RWPE1 (cell line): ENCODE measurements around the gene KAZN.

Experiments used
- CTCF ChIA-PET: fragments of 350-600 bp; sonication (Branson Sonifier 250); formaldehyde crosslinking; extraction: SDS; loops from one replicate; lab custom pipeline; 2021; lab: Yijun Ruan, JAX
- POLR2A ChIA-PET: fragments of 400-600 bp; formaldehyde crosslinking; extraction: SDS; loops from one replicate; lab custom pipeline; 2020; ENCODE audit warnings: antibody characterized with exemption; ENCODE audit not compliant: low non-redundant PET; lab: Yijun Ruan, JAX
- DNase-seq: peaks from one replicate; pipeline ENCODE4 v3.0.0; 2012; ENCODE audit warnings: low spot score
- H3K27ac ChIP-seq: fragments of 450-650 bp; 2 replicates; pipeline ENCODE4 v1.5.1; 2017
- TF ChIP-seq, protein P1 (sequence below): fragments of 450-650 bp; conservative IDR thresholded peaks from 2 replicates; pipeline ENCODE4 v1.5.1; 2017; ENCODE audit warnings: low read depth, mild to moderate bottlenecking

Gene KAZN

DNA sequence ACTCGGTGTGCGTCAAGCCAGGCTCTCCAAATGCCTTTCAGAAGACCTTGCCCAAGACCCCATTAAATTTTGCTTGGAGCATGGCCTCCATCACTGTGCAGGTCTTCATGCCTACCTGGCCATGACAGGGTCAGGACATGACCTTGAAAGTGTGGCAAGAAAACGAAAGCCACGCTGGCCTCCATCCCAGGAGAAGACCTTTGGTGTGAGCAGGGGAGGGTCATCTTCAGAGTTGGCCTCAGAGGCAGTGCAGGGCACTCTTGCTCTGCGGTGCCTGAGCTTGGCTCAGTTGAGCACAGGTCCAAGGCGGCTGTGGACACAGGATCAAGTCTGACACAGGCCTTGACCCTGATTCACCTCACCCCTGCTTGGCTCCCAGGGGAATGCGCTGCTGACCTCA is 373.6 kb downstream of the KAZN start:
- H3K27ac ChIP-seq, result no peak overlapping the region
- POLR2A ChIA-PET, result no interaction called here
- CTCF ChIA-PET, result interaction anchor here (0.6 kb wide), 1 partner anchor 129 kb away, joined by 3 read pairs; no protein-coding TSS in a partner anchor
- TF ChIP-seq, protein P1, sequence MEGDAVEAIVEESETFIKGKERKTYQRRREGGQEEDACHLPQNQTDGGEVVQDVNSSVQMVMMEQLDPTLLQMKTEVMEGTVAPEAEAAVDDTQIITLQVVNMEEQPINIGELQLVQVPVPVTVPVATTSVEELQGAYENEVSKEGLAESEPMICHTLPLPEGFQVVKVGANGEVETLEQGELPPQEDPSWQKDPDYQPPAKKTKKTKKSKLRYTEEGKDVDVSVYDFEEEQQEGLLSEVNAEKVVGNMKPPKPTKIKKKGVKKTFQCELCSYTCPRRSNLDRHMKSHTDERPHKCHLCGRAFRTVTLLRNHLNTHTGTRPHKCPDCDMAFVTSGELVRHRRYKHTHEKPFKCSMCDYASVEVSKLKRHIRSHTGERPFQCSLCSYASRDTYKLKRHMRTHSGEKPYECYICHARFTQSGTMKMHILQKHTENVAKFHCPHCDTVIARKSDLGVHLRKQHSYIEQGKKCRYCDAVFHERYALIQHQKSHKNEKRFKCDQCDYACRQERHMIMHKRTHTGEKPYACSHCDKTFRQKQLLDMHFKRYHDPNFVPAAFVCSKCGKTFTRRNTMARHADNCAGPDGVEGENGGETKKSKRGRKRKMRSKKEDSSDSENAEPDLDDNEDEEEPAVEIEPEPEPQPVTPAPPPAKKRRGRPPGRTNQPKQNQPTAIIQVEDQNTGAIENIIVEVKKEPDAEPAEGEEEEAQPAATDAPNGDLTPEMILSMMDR, result no peak
- DNase-seq, result no peak

DNA sequence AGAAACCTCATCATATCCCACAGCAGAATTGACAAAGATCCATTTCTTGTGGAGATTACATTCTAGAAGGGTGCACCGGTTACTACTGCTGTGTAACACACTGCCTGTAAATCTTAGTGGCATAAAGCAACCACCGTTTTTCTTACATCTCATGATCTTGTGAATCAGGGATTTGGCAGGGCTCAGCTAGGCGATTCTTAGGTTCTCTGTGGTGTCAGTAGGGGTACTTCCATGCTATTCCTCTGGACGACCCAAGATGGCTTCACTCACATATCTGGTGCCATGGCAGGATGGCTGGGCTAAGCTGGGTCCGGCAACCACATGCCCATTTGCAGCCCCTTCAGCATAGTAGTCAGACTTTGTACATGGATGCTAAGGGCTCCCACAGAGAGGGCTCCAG is 375.3 kb downstream of the KAZN start:
- H3K27ac ChIP-seq, result no peak overlapping the region
- TF ChIP-seq, protein P1, result no peak
- CTCF ChIA-PET, result interaction anchor here (0.7 kb wide), 1 partner anchor 1014 kb away, joined by 3 read pairs; no protein-coding TSS in a partner anchor

DNA sequence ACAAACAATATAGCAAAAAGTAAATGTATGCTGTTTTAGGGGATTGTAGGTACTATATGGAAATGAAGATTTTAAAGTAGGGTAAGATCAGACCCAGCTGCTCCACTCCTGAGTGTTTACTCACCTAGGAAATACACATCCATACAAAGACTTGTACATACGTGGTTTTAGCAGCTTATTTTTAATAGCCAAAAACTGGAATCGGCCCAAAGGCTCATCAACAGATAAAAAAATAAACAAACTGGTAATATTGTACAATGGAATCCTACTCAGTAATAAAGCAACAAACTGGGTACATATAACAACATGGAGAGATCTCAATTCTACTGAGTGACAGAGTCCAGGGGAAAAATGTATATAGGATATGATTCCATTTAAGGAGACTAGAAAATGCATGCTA is 375.9 kb downstream of the KAZN start:
- ChIA-PET POLR2A (no interaction called here), CTCF (interaction anchor here (0.7 kb wide), 1 partner anchor 1014 kb away, joined by 3 read pairs; no protein-coding TSS in a partner anchor)
- TF ChIP-seq, protein P1, result no peak
- H3K27ac ChIP-seq, result no peak overlapping the region
- DNase-seq, result no peak

More for the DNA sequence above, 375.3 kb downstream of the KAZN start:
- no peak for DNase-seq
- POLR2A ChIA-PET, result no interaction called here

DNA sequence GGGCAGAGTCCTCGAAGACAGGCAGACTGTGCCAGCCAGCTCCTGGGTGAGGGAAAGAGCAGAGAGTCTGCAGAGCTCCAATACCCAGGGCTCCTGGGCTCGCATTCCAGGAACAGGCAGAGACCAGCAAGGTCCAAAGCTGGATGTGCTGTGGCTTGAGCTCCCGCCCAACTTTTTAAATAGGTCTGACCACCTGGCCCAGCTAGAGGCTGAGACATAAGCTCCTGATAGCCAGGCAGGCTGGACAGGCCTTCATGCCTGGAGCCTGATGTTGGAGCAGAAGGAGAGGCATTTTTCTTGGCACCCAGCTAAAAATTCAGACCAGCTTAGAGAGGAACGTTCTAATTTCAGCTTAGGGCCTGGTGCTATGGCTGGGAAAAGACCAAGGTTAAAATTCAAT is 376.6 kb downstream of the KAZN start:
- CTCF ChIA-PET, result no interaction called here
- peak overlapping the region; percentile 27; the same call in 1 of the 2 replicates for H3K27ac ChIP-seq
- POLR2A ChIA-PET, result no interaction called here
- no peak for DNase-seq
- TF ChIP-seq, protein P1, result no peak

DNA sequence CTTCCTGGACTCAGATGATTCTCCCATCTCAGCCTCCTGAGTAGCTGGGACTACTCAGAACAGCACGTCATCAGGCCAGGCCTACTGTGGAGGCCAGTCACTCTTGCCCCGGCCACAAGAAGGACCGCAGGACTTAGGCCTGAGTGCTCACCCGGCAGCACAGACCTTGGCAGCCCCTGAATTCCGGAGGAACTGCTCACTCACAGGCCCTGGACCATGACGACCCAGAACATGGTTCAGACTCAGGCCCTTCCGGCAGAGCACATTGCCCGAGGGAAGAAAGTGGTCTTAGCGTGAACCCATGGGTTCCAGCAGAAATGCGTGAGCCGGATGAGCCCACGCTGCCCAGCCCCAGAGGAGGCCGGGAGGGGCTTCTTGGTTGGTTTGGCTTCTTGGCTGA is 377.8 kb downstream of the KAZN start:
- no peak for DNase-seq
- ChIA-PET POLR2A (no interaction called here), CTCF (no interaction called here)
- TF ChIP-seq, protein P1, result no peak
- H3K27ac ChIP-seq, result no peak overlapping the region

DNA sequence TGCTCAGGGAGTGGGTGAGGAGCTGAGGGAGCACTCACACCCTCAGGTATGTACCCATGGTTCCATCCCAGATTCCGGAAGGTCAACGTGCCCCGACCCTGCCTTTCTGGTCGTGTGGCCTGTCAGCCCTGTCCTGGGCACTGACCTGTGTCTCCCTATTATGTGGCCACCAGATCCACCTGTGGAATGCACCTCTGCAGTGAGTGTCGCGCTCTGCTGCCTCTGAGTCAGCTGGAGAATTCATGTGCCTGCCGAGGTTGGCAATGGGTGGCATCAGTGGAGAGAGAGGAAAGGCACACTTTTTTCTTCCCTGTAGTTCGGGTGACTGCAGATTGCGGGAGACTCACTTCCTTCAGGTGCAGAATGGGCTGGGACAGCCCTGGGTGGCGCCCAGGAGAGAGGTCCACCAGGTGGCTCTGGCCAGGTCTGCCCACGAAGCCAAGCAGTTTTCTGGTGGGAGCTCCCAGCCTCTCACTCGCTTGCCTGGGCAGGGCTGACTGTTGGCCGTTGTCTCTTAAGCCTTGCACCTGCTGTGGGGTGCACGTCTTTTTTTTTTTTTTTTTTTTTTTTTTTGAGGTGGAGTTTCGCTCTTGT is 378.9 kb downstream of the KAZN start:
- CTCF ChIA-PET, result interaction anchor here (0.5 kb wide), 1 partner anchor 862 kb away, joined by 4 read pairs; no protein-coding TSS in a partner anchor
- TF ChIP-seq, protein P1, result no peak
- POLR2A ChIA-PET, result no interaction called here
- H3K27ac ChIP-seq, result no peak overlapping the region
- DNase-seq, result no peak
